HG03039 (cell line): ENCODE measurements around the gene PRPF40B.
A peak's percentile ranks its signal among the peaks of the same experiment; 100 is the strongest.
"Not testable (repeated sequence)": the region's sequence is repeated elsewhere in the genome, so short reads cannot be mapped to it uniquely, and the experiment has no call there.

ENCODE experiments used
- ATAC-seq: cut with Tn5 transposase; IDR thresholded peaks from one replicate; pipeline ENCODE4 v1.9.1; 2021; ENCODE audit warnings: mild to moderate bottlenecking, moderate library complexity; ENCODE audit not compliant: unreplicated experiment

The PRPF40B gene

GRCh38 chr12:49623142-49623904 is at the start of gene PRPF40B:
Gene PRPF40B, plus strand, starts transcription at chr12:49623561. Its CDS starts 30 bp downstream, at chr12:49623591.
- peak; percentile 63 for ATAC-seq

- ATAC-seq: no peak
Observed at GRCh38 chr12:49577589-49578315, 45.6 kb upstream of the PRPF40B start.

- ATAC-seq: no peak
Observed at GRCh38 chr12:49578471-49579112, 44.8 kb upstream of the PRPF40B start.

- ATAC-seq: no peak
Observed at GRCh38 chr12:49580572-49581535, 42.5 kb upstream of the PRPF40B start.

GRCh38 chr12:49582201-49582600 is 41.2 kb upstream of the PRPF40B start:
- no peak for ATAC-seq

GRCh38 chr12:49582850-49583249 is 40.5 kb upstream of the PRPF40B start:
- ATAC-seq: no peak

- no peak for ATAC-seq
Observed at GRCh38 chr12:49583366-49584094, 39.8 kb upstream of the PRPF40B start.

GRCh38 chr12:49584591-49584990 is 38.8 kb upstream of the PRPF40B start:
- no peak for ATAC-seq

- ATAC-seq: no peak
Observed at GRCh38 chr12:49585477-49586459, 37.6 kb upstream of the PRPF40B start.

- ATAC-seq: no peak
Observed at GRCh38 chr12:49587174-49587908, 36.0 kb upstream of the PRPF40B start.

GRCh38 chr12:49588281-49588680 is 35.1 kb upstream of the PRPF40B start:
- ATAC-seq: no peak

GRCh38 chr12:49588721-49589516 is 34.4 kb upstream of the PRPF40B start:
- no peak for ATAC-seq

GRCh38 chr12:49598527-49598926 is 24.8 kb upstream of the PRPF40B start:
- ATAC-seq: no peak

- no peak for ATAC-seq
Observed at GRCh38 chr12:49599961-49600360, 23.4 kb upstream of the PRPF40B start.

GRCh38 chr12:49603721-49604120 is 19.6 kb upstream of the PRPF40B start:
- no peak for ATAC-seq

- ATAC-seq: no peak
Observed at GRCh38 chr12:49604856-49605255, 18.5 kb upstream of the PRPF40B start.

- ATAC-seq: not testable (repeated sequence)
Observed at GRCh38 chr12:49605539-49605938, 17.8 kb upstream of the PRPF40B start, which contains the start of gene FAM186B. Gene FAM186B, minus strand, starts transcription at chr12:49605639. Its CDS starts 162 bp downstream, at chr12:49605477.
